Left ventricle myocardium superior (tissue), 1 donor: ENCODE data around the gene C1QL1. TPM values are rescaled to one million over a fixed set of nuclear protein-coding genes. Genes with fewer than 3 reads are reported as not detected.
"Not testable (repeated sequence)": the region's sequence is repeated elsewhere in the genome, so short reads cannot be mapped to it uniquely, and the experiment has no call there.

Source experiments
- ATAC-seq: fragments of 200-7000 bp; cut with Tn5 transposase; one replicate; pipeline ENCODE4 v1.9.1; 2020; ENCODE audit warnings: mild to moderate bottlenecking, moderate library complexity
- DNase-seq: peaks from one replicate; pipeline ENCODE4 v3.0.0-alpha.2; 2020
- intact Hi-C: fragments of 100-400 bp; cut with micrococcal nuclease; formaldehyde crosslinking; loops from one replicate; pipeline ENCODE4 v1.11.0; 2022
- total RNA-seq: library from RNA; stranded (reverse); fragmentation: NEBNext Ultra II Directional; extraction: Animal tissue kit (Norgen Biotek cat#: 25700); gene quantifications from one replicate; pipeline ENCODE4 v1.2.1, GENCODE V29; 2021
- donor health status: DM: no; HTN: yes; CAD: no; lungs with severe emphysema.

C1QL1 gene
- total RNA-seq, 1 donor from 2014 or later: 15.2 TPM

DNA sequence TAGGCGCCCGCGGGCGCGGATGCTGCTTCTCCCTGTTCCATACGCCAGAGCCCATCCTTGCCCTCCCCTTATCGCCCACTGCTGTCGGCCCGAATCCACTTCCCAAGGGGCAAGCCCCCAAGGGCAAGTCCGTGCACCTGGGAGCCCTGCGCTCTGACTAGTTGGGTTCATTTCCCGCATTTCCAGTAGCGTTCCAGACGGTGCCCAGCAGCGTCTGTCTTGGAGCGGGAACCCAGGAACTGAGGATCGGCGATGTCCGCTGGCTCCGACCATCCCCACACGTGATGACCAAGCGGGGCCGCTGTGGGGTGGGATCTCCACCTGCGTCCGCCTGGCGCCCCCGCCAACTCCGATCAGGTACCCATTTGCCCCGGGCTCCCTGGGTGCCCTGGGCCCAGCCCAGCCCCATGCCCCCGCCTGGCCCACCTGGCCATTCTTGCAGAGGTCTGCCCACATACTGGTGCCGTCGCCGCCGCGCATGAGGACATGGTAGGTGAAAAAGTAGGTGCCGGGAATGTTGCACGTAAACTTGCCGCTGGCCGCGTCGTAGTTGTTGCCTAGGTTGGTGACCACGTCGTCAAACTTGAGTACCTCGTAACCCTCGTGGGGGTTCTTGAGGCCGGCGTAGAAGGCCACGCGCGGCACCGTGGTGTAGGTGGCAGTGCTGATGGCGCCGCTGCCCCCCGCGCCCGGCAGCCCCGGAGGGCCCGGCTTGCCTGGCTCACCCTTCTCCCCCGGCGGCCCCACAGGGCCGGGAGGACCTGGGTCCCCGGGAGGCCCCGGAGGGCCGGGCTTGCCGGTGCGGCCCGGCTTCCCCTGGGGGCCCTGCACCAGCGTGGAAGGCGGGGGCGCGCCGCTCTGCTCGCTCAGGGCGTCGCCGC lies 837 bp downstream of the C1QL1 start:
- intact Hi-C loops: no loop called here
- no peak for DNase-seq
- no peak for ATAC-seq

- ATAC-seq (no peak), DNase-seq (no peak)
- intact Hi-C loops: no loop called here
Observed at GRCh38 chr17:44966348-44967025, 1.6 kb downstream of the C1QL1 start.

- intact Hi-C loops: no loop called here
- no peak for DNase-seq
- ATAC-seq: no peak
Observed at GRCh38 chr17:44965481-44966234, 2.4 kb downstream of the C1QL1 start.

- DNase-seq (no peak), ATAC-seq (no peak)
- intact Hi-C loops: no loop called here
Observed at GRCh38 chr17:44961921-44962350, 6.2 kb downstream of the C1QL1 start.

DNA sequence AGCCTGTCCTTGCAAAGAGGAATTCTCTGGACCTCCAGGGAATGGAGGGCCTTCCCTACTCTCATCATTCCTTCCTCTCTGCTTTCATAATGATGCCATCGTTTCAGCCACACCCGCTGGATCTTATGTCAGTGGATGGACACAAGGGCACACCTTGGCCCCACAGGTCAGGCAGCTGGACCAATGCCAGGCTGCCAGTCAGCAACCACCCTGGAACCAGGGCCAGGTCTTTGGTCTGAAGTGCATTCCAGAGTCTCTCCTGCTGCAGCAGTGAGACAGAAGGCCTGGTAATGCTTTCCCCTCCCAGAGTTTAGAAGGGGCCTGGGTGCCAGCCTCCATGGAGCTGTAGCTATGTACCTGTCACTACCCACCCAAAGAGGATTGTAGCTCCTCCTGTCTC lies 7.4 kb downstream of the C1QL1 start:
- ATAC-seq (no peak), DNase-seq (no peak)
- intact Hi-C loops: no loop called here

DNA sequence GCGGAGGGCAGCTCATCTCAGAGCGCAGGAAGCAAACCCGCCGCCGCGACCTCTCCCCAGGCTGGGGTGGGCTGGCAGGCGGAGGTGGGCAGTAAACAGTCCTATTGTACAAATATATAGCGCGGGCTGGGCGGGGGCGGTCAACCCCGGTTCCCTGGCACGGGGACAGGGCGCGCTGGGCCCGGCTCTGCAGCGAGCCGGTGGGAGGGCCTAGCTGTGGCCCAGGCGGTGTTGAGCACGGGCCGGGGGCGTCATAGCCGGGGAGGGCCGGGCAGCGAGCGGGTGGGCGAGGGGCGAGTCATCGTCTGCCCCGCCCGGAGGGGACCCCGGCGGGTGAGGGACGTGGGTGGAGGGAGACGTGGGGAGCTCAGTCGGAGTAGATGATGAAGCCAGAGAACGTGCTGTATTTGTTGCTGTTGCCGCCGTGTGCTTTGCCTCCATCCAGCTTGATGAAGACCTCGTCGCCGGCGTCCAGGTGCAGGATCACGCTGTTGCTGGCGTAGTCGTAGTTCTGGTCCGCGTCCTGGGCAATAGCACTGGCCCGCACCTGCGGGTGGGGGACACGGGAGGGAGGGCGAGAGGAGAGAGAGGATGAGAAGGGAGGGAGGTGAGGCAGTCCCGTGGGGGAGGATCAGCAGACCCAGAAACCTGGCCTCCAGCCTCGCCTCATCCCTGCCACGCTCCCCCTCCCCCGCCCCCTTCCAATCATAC lies 8.1 kb downstream of the C1QL1 start:
- intact Hi-C loops: no loop called here
- ATAC-seq: no peak

DNA sequence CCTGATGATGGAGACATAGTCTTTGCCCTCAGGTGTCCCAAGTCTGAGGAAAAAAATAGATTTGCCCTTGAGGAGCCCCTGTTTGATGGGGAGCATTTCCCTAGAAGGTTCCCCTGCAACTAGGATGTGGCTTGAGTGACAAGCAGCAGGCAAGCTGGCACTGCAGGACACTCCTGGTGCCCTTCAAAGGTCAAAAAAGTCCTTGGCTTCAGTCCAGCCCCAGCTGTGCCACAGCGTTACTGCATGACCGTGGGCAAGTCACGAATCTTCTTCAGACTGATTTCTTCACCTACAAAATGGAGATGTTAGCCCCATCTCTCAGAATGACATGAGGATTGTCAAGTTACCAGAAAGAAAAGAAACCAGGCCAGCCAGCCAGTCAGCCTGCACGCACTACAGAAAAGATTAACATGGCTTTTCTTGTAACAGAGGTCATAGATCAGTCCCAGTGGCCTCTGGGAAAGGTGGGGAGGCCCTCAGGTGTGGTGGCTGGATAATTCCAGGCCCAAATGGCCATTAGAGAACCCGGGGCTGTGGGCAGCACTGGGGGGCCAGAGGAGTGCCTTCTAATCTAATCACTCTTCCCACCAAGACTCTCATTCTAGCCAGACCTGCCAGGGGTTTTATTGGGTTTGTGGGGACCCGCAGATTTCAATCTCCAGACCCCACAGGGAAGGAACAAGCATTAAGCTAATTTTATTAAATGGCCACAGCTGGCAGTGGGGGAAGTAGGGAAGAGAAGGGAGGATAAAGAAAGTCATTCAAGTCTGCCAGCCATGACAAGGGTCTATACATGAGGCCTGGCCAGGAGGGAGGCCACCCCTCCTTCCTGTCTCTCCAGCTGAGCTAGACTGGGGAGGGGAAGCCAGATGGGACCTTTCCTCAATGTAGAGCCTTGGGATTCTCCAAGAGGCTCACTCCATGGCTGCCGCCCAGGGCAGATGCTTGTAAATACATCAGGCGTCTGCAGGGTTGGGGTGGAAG lies 10.8 kb downstream of the C1QL1 start:
- ATAC-seq (no peak), DNase-seq (peak; percentile 17)
- intact Hi-C loops: no loop called here

More for the DNA sequence above, 8.1 kb downstream of the C1QL1 start:
- DNase-seq: no peak

- DNase-seq: peak; percentile 7
- ATAC-seq: no peak
- intact Hi-C loops: no loop called here
Observed at GRCh38 chr17:44955674-44956425, 12.3 kb downstream of the C1QL1 start.

DNA sequence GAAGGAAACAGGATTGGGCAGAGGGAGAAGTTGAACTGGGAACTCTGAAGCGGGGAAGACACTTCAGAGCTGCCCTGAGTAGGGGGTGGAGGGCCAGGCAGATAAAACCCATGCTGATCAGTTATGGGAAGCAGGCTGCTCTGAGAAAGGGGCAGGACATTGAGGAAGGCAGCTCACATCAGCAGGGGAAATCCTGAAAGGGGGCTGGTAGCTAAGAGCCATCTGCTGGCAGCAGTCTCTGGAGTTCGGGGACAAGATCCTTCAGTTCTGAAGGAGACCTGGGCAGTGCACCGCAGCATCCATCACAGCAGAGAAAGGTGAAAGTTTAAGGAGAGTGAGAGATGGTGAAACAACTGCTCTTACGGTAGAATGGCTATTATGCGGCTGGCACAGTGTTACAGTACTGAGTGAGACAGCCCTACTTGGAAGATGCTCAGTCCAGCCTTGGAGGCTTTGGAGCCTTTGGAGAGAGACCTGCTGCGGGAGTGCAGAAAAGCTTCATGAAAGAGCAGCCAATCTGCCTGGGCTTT lies 15.1 kb downstream of the C1QL1 start:
- DNase-seq (no peak), ATAC-seq (no peak)
- intact Hi-C loops: no loop called here

- intact Hi-C loops: no loop called here
- no peak for ATAC-seq
- DNase-seq: no peak
Observed at GRCh38 chr17:44948315-44948795, 19.7 kb downstream of the C1QL1 start.

DNA sequence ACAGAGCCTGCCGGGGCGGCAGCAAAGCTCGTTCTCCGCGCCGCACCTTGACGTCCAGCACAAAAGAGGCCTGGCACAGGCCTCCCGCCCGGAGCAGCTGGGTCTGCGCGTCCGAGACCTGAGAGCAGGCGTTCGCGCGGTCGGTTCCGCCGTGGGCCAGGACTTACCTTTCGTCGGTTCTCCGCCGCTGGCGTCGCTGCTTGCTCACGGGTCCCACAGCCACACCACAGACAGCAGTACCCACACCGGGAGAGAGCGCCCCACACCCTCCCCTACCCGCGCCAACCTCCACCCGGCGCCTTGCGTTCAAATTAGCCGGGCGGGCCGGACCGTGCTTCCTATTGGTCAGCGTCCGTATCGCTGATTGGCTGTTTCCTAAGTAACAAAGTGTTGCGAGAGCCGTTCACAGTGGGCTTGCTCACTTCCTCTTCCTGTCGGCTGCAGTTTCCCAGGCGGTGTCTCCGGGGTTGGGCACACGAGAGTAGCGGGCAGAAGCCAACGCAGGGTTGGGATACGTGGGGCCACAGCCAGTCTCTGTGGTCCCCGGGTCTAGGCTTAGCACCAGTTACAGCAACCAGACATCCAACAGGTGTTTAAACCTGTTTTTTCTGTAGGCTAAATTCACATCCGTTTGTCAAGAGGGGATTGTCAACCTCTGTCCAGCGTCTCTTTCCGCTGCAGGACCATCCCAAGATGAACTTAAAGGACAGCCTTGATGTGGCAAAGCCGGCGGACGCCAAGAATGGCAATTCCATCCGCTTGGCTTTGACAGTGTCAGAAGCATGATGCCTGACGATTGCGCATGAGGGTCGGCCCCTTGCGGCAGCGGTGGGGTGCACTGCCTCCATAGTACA lies 20.4 kb downstream of the C1QL1 start, which contains the start of gene KIF18B:
Gene KIF18B, minus strand, starts transcription at position 313 of the 854 bp plus-strand sequence. CDS start 11,429 bp downstream, outside the sequence.
- intact Hi-C loops: no loop called here

DNA sequence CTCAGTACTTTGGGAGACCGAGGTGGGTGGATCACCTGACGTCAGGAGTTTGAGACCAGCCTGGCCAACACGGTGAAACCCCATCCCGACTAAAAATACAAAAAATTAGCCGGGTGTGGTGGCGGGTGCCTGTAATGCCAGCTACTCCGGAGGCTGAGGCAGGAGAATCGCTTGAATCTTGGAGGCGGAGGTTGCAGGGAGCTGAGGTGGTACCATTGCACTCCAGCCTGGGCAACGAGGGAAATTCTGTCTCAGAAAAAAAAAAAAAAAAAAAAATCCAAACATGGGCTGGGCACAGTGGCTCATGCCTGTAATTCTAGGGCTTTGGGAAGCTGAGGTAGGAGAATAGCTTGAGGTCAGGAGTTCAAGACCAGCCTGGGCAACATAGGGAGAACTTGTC lies 22.5 kb downstream of the C1QL1 start:
- intact Hi-C loops, ATAC-seq: not testable (repeated sequence)

More for the DNA sequence above, 20.4 kb downstream of the C1QL1 start, which contains the start of gene KIF18B:
- DNase-seq: peak; percentile 89
- ATAC-seq: peak; percentile 99

DNA sequence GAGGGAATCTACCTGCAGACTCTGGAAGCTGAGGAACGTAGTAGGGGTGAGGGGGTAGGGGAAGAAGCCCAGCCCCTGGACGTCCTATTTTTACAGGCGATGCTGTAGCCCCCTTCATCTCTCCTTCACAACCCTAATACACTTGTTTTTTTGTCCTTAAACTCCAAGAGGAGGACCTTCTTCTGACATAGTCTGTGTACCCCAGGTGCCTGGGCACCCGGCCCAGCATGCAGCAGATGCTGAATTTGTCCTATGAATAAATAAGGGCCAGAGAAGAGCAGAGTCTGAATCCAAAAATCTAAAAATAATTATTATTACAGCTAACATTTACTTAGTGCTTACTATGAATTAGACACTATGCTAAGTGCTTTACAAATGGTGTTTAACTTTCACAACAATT lies 25.6 kb downstream of the C1QL1 start:
- peak; percentile 17 for ATAC-seq
- intact Hi-C loops: no loop called here
- DNase-seq: no peak

More for the DNA sequence above, 22.5 kb downstream of the C1QL1 start:
- DNase-seq: not testable (repeated sequence)

- intact Hi-C loops: no loop called here
- no peak for DNase-seq
- ATAC-seq: no peak
Observed at GRCh38 chr17:44941712-44942331, 26.3 kb downstream of the C1QL1 start.

DNA sequence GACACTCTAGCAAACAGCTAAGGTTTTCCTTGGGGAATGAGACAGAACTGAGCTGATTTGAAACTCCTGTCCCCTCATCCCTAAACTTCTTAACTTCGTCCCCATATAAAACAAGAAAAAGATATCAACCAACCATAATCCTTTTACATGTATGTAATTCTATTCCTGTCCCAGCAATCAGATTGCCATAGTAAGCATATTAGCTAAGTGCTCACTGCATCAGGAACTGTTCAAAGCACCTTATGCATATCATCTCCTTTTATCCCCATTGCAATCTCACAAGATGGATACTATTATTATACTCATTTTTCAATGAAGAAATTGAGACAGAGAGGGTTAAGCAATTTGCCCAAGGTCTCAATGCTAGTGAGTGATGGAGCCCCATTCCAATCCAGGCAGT lies 27.3 kb downstream of the C1QL1 start:
- DNase-seq (no peak), ATAC-seq (no peak)
- intact Hi-C loops: no loop called here
